ENCODE results near the gene CCSER1. TPM values are rescaled to one million over a fixed set of nuclear protein-coding genes. Genes with fewer than 3 reads are reported as not detected.

The CCSER1 gene
- total and polyA plus RNA-seq, 7 donors, result 0.06 to 2.5 (median 0.30) TPM

- H3K4me3 ChIP-seq, result no peak overlapping the region
- ATAC-seq (no peak), DNase-seq (no peak)
- no peaks in the 10 kb centered on the region for H3K4me1 ChIP-seq
- intact Hi-C loops (cut with DNase I), result no loop called here
- no peak for TF ChIP-seq CTCF (IDR thresholded peaks at IDR 0.05)
- no peaks in the 10 kb centered on the region for H3K27me3 ChIP-seq (ENCODE audit: insufficient read depth in 3 of 3, low read length in 2 of 3)
- H3K36me3 ChIP-seq (ENCODE audit: insufficient read depth in 1 of 2, low read depth in 1 of 2), result no peaks in the 10 kb centered on the region
- H3K27ac ChIP-seq, result no peak overlapping the region
- no peaks in the 10 kb centered on the region for H3K9me3 ChIP-seq
- WGBS, 3 donors, result 75 to 82% (median 81%) methylated on average over 2 of the region's 2 CpGs
Measured at GRCh38 chr4:90922174-90922573, 795.0 kb downstream of the CCSER1 start.

- Histone ChIP-seq H3K36me3 (ENCODE audit: insufficient read depth in 1 of 2, low read depth in 1 of 2) (no peaks in the 10 kb centered on the region), H3K27me3 (ENCODE audit: insufficient read depth in 3 of 3, low read length in 2 of 3) (no peaks in the 10 kb centered on the region), H3K9me3 (no peaks in the 10 kb centered on the region), H3K4me3 (no peak overlapping the region), H3K27ac (no peak overlapping the region), H3K4me1 (no peaks in the 10 kb centered on the region)
- DNase-seq (no peak), ATAC-seq (no peak)
- TF ChIP-seq CTCF (IDR thresholded peaks at IDR 0.05), result no peak
- intact Hi-C loops (cut with DNase I), result no loop called here
Measured at GRCh38 chr4:90926957-90927356, 799.8 kb downstream of the CCSER1 start.

GRCh38 chr4:90943311-90943710 lies 816.1 kb downstream of the CCSER1 start:
- TF ChIP-seq CTCF (IDR thresholded peaks at IDR 0.05), result no peak
- ATAC-seq (no peak), DNase-seq (no peak)
- WGBS, 3 donors, result 87 to 88% (median 88%) methylated on average over 6 of the region's 6 CpGs
- H3K27ac ChIP-seq, result no peak overlapping the region
- no peaks in the 10 kb centered on the region for H3K27me3 ChIP-seq (ENCODE audit: insufficient read depth in 3 of 3, low read length in 2 of 3)
- no peak overlapping the region for H3K4me3 ChIP-seq
- no peaks in the 10 kb centered on the region for H3K36me3 ChIP-seq (ENCODE audit: insufficient read depth in 1 of 2, low read depth in 1 of 2)
- H3K9me3 ChIP-seq, result no peaks in the 10 kb centered on the region
- intact Hi-C loops (cut with DNase I), result no loop called here
- no peaks in the 10 kb centered on the region for H3K4me1 ChIP-seq

GRCh38 chr4:90946945-90947344 lies 819.8 kb downstream of the CCSER1 start:
- ATAC-seq, result no peak

More at GRCh38 chr4:90946945-90947344, 819.8 kb downstream of the CCSER1 start:
- DNase-seq, result no peak
- H3K36me3 ChIP-seq (ENCODE audit: insufficient read depth in 1 of 2, low read depth in 1 of 2), result no peaks in the 10 kb centered on the region
- no peak for TF ChIP-seq CTCF (IDR thresholded peaks at IDR 0.05)
- 50 to 55% (median 53%) methylated on average over 3 of the region's 3 CpGs for WGBS, 3 donors
- no peak overlapping the region for H3K27ac ChIP-seq
- H3K27me3 ChIP-seq (ENCODE audit: insufficient read depth in 3 of 3, low read length in 2 of 3), result no peaks in the 10 kb centered on the region
- H3K9me3 ChIP-seq, result no peaks in the 10 kb centered on the region
- no peaks in the 10 kb centered on the region for H3K4me1 ChIP-seq
- intact Hi-C loops (cut with DNase I), result no loop called here
- no peak overlapping the region for H3K4me3 ChIP-seq
